ENCODE data around the gene IFI27L1. TPM values are rescaled to one million over a fixed set of nuclear protein-coding genes. Genes with fewer than 3 reads are reported as not detected.

The IFI27L1 gene
- total and polyA plus RNA-seq, 2 of the 13 experiments (the other 11 are each of a cell fraction or from before 2014, with no cell fraction given): 11.9 to 19.0 TPM

- no peak for TF ChIP-seq ZBTB43 (CRISPR knock-in tag; conservative IDR thresholded peaks at IDR 0.05)
- no peak for TF ChIP-seq SMAD9 (CRISPR knock-in tag; IDR thresholded peaks at IDR 0.05)
- TF ChIP-seq PREB (CRISPR knock-in tag; IDR thresholded peaks at IDR 0.05): no peak
- no peak for TF ChIP-seq AKAP8 (CRISPR knock-in tag; IDR thresholded peaks at IDR 0.05)
- no peak for TF ChIP-seq ATF7-NPFF (CRISPR knock-in tag; IDR thresholded peaks at IDR 0.05; ENCODE audit: low read depth)
- no peak for TF ChIP-seq ZC3H4 (CRISPR knock-in tag; IDR thresholded peaks at IDR 0.05; ENCODE audit: borderline replicate concordance)
- no peak for TF ChIP-seq GLMP (CRISPR knock-in tag; IDR thresholded peaks at IDR 0.05; ENCODE audit: borderline replicate concordance)
- no peak for TF ChIP-seq ZNF333 (CRISPR knock-in tag; IDR thresholded peaks at IDR 0.05; ENCODE audit: borderline replicate concordance)
- no peak for TF ChIP-seq ZNF20 (CRISPR knock-in tag; IDR thresholded peaks at IDR 0.05)
- TF ChIP-seq, protein P1, sequence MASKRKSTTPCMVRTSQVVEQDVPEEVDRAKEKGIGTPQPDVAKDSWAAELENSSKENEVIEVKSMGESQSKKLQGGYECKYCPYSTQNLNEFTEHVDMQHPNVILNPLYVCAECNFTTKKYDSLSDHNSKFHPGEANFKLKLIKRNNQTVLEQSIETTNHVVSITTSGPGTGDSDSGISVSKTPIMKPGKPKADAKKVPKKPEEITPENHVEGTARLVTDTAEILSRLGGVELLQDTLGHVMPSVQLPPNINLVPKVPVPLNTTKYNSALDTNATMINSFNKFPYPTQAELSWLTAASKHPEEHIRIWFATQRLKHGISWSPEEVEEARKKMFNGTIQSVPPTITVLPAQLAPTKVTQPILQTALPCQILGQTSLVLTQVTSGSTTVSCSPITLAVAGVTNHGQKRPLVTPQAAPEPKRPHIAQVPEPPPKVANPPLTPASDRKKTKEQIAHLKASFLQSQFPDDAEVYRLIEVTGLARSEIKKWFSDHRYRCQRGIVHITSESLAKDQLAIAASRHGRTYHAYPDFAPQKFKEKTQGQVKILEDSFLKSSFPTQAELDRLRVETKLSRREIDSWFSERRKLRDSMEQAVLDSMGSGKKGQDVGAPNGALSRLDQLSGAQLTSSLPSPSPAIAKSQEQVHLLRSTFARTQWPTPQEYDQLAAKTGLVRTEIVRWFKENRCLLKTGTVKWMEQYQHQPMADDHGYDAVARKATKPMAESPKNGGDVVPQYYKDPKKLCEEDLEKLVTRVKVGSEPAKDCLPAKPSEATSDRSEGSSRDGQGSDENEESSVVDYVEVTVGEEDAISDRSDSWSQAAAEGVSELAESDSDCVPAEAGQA (IDR thresholded peaks at IDR 0.05; ENCODE audit: low read depth): no peak
- TF ChIP-seq, protein P1 (CRISPR knock-in tag; IDR thresholded peaks at IDR 0.05; ENCODE audit: borderline replicate concordance): no peak
- no peak for TF ChIP-seq KAT7 (CRISPR knock-in tag; IDR thresholded peaks at IDR 0.05; ENCODE audit: borderline replicate concordance)
- no peak for TF ChIP-seq MTA1 (CRISPR knock-in tag; IDR thresholded peaks at IDR 0.05; ENCODE audit: borderline replicate concordance)
- no peak for TF ChIP-seq ZBTB1 (CRISPR knock-in tag; IDR thresholded peaks at IDR 0.05; ENCODE audit: borderline replicate concordance)
- TF ChIP-seq ZNF205 (CRISPR knock-in tag; IDR thresholded peaks at IDR 0.05): no peak
These were observed 26.2 kb upstream of the IFI27L1 start (continued) for GRCh38 chr14:94054936-94055335.
